H1 (cell line): ENCODE data around the gene EXO1. TPM values are rescaled to one million over a fixed set of nuclear protein-coding genes. Genes with fewer than 3 reads are reported as not detected.

Experiments
- CTCF ChIA-PET: fragments of 300-600 bp; sonication (Branson Sonifier 250); formaldehyde crosslinking; loops from one replicate; lab custom pipeline; 2021; ENCODE audit not compliant: partially characterized antibody; lab: Charles Lee
- POLR2A ChIA-PET: fragments of 300-600 bp; sonication (Branson Sonifier 250); formaldehyde crosslinking; loops from one replicate; lab custom pipeline; 2021; ENCODE audit warnings: inconsistent platforms; ENCODE audit not compliant: partially characterized antibody; lab: Charles Lee
- DNase-seq, 2 experiments: peaks; one replicate each; pipeline versions ENCODE4 v3.0.0 to v3.0.0-alpha.2; 2010 to 2022; ENCODE audit warnings: low spot score in 2 of 2, low read depth in 1 of 2, mixed read lengths in 1 of 2
- FAIRE-seq: peaks from 2 replicates; lab custom pipeline; 2011; peaks lifted over from hg19 to GRCh38; lab: Jason Lieb, UNC
- H2AFZ ChIP-seq: 2 replicates; pipeline ENCODE4 v1.8.1; 2012; ENCODE audit warnings: low read length, inconsistent platforms
- H2AK5ac ChIP-seq: 2 replicates; pipeline ENCODE4 v1.6.1; 2013; ENCODE audit warnings: low read depth, low read length
- H2BK120ac ChIP-seq: replicated peaks from 2 replicates; pipeline ENCODE3; 2013; ENCODE audit warnings: low read depth, low read length, inconsistent platforms
- H2BK12ac ChIP-seq: 2 replicates; pipeline ENCODE4 v1.6.1; 2013; ENCODE audit warnings: low read depth, low read length
- H2BK15ac ChIP-seq: 2 replicates; pipeline ENCODE4 v1.6.1; 2013; ENCODE audit warnings: low read length
- H2BK20ac ChIP-seq: 2 replicates; pipeline ENCODE4 v1.6.1; 2013; ENCODE audit warnings: low read length
- H2BK5ac ChIP-seq: 2 replicates; pipeline ENCODE4 v1.6.1; 2013; ENCODE audit warnings: low read depth, low read length
- H3K14ac ChIP-seq: 2 replicates; pipeline ENCODE4 v1.6.1; 2013; ENCODE audit warnings: inconsistent platforms; ENCODE audit not compliant: insufficient read length
- H3K18ac ChIP-seq: 2 replicates; pipeline ENCODE4 v1.6.1; 2013; ENCODE audit warnings: low read length; ENCODE audit errors: extremely low read depth
- H3K23ac ChIP-seq: 2 replicates; pipeline ENCODE4 v1.6.1; 2013; ENCODE audit warnings: inconsistent platforms; ENCODE audit not compliant: insufficient read length
- H3K23me2 ChIP-seq: 2 replicates; pipeline ENCODE4 v1.6.1; 2013; ENCODE audit warnings: low read depth, low read length
- H3K27ac ChIP-seq: 2 replicates; pipeline ENCODE4 v1.6.1; 2011; ENCODE audit warnings: low read depth, low read length, inconsistent platforms
- H3K27me3 ChIP-seq, 4 experiments: replicated peaks in 1 of 4; 1 replicate in 1 of 4; 2 replicates in 3 of 4; pipeline versions ENCODE4 v1.6.1 to v1.8.1; 2011 to 2013; ENCODE audit warnings: low read length in 3 of 4, mild to moderate bottlenecking in 3 of 4, inconsistent platforms in 2 of 4, mixed read lengths in 2 of 4, moderate library complexity in 1 of 4; ENCODE audit not compliant: control insufficient read depth in 3 of 4, insufficient read depth in 3 of 4; ENCODE audit errors: extremely low read depth in 1 of 4
- H3K36me3 ChIP-seq, 4 experiments: 2 replicates each; pipeline versions ENCODE4 v1.6.1 to v1.8.1; 2011 to 2013; ENCODE audit warnings: mild to moderate bottlenecking in 4 of 4, low read length in 3 of 4, moderate library complexity in 2 of 4, control low read depth in 1 of 4, inconsistent platforms in 1 of 4; ENCODE audit not compliant: insufficient read depth in 4 of 4, control insufficient read depth in 2 of 4
- H3K4ac ChIP-seq: replicated peaks from 2 replicates; pipeline ENCODE3; 2013; ENCODE audit warnings: low read length, low read depth, mixed read lengths, inconsistent platforms; ENCODE audit not compliant: insufficient read length
- H3K4me1 ChIP-seq, 4 experiments: replicated peaks in 1 of 4; 1 replicate in 1 of 4; 2 replicates in 3 of 4; pipeline versions ENCODE4 v1.6.1 to v1.8.1; 2011 to 2013; ENCODE audit warnings: low read length in 3 of 4, inconsistent platforms in 2 of 4, mixed read lengths in 1 of 4; ENCODE audit not compliant: insufficient read depth in 4 of 4, control insufficient read depth in 3 of 4
- H3K4me2 ChIP-seq, 2 experiments: 2 replicates each; pipeline versions ENCODE4 v1.6.1 to v1.8.1; 2011 to 2013; ENCODE audit warnings: low read depth in 2 of 2, low read length in 2 of 2, control low read depth in 1 of 2, inconsistent platforms in 1 of 2, mild to moderate bottlenecking in 1 of 2; ENCODE audit not compliant: insufficient read depth in 1 of 2
- H3K4me3 ChIP-seq, 4 experiments: fragments of 200-600, 300-600 bp in 1 of 4; sonication (generic), shearing (Covaris generic), sonication (Bioruptor Twin) in 1 of 4; 2 replicates each; pipeline versions ENCODE4 v1.5.1 to v1.8.1; 2011 to 2016; ENCODE audit warnings: low read length in 4 of 4, low read depth in 3 of 4, control low read depth in 2 of 4, inconsistent platforms in 2 of 4, mild to moderate bottlenecking in 2 of 4, mixed read lengths in 1 of 4, moderate library complexity in 1 of 4; ENCODE audit not compliant: insufficient read depth in 2 of 4; ENCODE audit errors: extremely low read depth in 1 of 4
- H3K56ac ChIP-seq: replicated peaks from 2 replicates; pipeline ENCODE3; 2013; ENCODE audit warnings: low read depth, mild to moderate bottlenecking, mixed read lengths, low read length, inconsistent platforms; ENCODE audit not compliant: insufficient read length
- H3K79me1 ChIP-seq: 2 replicates; pipeline ENCODE4 v1.6.1; 2013; ENCODE audit warnings: low read depth, low read length, control low read depth
- H3K79me2 ChIP-seq, 2 experiments: 2 replicates each; pipeline versions ENCODE4 v1.6.1 to v1.8.1; 2012 to 2013; ENCODE audit warnings: low read length in 2 of 2, mild to moderate bottlenecking in 2 of 2, inconsistent platforms in 1 of 2; ENCODE audit not compliant: insufficient read depth in 2 of 2, control insufficient read depth in 1 of 2
- H3K9ac ChIP-seq, 4 experiments: replicated peaks in 1 of 4; 1 replicate in 1 of 4; 2 replicates in 3 of 4; pipeline versions ENCODE4 v1.6.1 to v1.8.1; 2011 to 2013; ENCODE audit warnings: low read depth in 3 of 4, low read length in 3 of 4, control low read depth in 2 of 4, mild to moderate bottlenecking in 2 of 4, moderate library complexity in 2 of 4, inconsistent platforms in 1 of 4; ENCODE audit errors: extremely low read depth in 1 of 4
- H3K9me3 ChIP-seq, 2 experiments: 2 replicates each; pipeline versions ENCODE4 v1.6.1 to v1.8.1; 2012 to 2013; ENCODE audit warnings: mild to moderate bottlenecking in 2 of 2, moderate library complexity in 2 of 2, control low read depth in 1 of 2, inconsistent platforms in 1 of 2, low read depth in 1 of 2, low read length in 1 of 2, mixed read lengths in 1 of 2; ENCODE audit not compliant: insufficient read depth in 2 of 2
- H4K20me1 ChIP-seq, 2 experiments: replicated peaks in 1 of 2; 2 replicates each; pipeline versions ENCODE3 to v1.8.1; 2011 to 2013; ENCODE audit warnings: inconsistent platforms in 2 of 2, low read length in 2 of 2, mild to moderate bottlenecking in 1 of 2; ENCODE audit not compliant: insufficient read depth in 2 of 2, control insufficient read depth in 1 of 2
- H4K5ac ChIP-seq: 2 replicates; pipeline ENCODE4 v1.6.1; 2013; ENCODE audit warnings: low read length, low read depth, mixed read lengths, inconsistent platforms; ENCODE audit not compliant: insufficient read length
- H4K8ac ChIP-seq: 2 replicates; pipeline ENCODE4 v1.8.0; 2013; ENCODE audit warnings: mild to moderate bottlenecking, moderate library complexity, low read length, inconsistent platforms; ENCODE audit not compliant: insufficient read depth; ENCODE audit errors: extremely low read depth
- H4K91ac ChIP-seq: replicated peaks from 2 replicates; pipeline ENCODE3; 2013; ENCODE audit warnings: low read length, mixed read lengths, inconsistent platforms; ENCODE audit not compliant: insufficient read length
- BACH1 ChIP-seq: IDR thresholded peaks from 2 replicates; pipeline ENCODE4 v1.6.1; 2012; ENCODE audit warnings: low read length, improper control_type of control experiment
- CREB1 ChIP-seq: IDR thresholded peaks from 2 replicates; pipeline ENCODE4 v1.6.1; 2012; ENCODE audit warnings: inconsistent platforms
- EZH2 ChIP-seq: fragments of 200-600 bp; sonication (generic); IDR thresholded peaks from 2 replicates; pipeline ENCODE4 v1.7.1; 2012; ENCODE audit warnings: low read depth, mild to moderate bottlenecking, moderate library complexity, low read length, inconsistent platforms; ENCODE audit not compliant: severe bottlenecking
- GTF2F1 ChIP-seq: IDR thresholded peaks from 2 replicates; pipeline ENCODE4 v1.6.1; 2012; ENCODE audit warnings: low read depth, low read length, improper control_type of control experiment, borderline replicate concordance
- HDAC6 ChIP-seq: IDR thresholded peaks from one replicate; pipeline ENCODE4 v1.7.1; 2012; ENCODE audit warnings: low read depth, mild to moderate bottlenecking, inconsistent platforms, low read length, moderate library complexity
- NANOG ChIP-seq: IDR thresholded peaks from 2 replicates; pipeline ENCODE4 v1.6.1; 2011; ENCODE audit warnings: low read length, low read depth, mild to moderate bottlenecking, inconsistent platforms; ENCODE audit not compliant: insufficient read depth, poor library complexity, severe bottlenecking
- SP4 ChIP-seq: IDR thresholded peaks from 2 replicates; pipeline ENCODE4 v1.6.1; 2012; ENCODE audit warnings: low read length, inconsistent platforms
- polyA plus RNA-seq, 7 experiments: library from polyadenylated mRNA; depleted of rRNA in 3 of 7; stranded (reverse) in 5 of 7; unstranded in 2 of 7; fragments of >200 nt in 5 of 7; fragments of 200-250 nt in 2 of 7; gene quantifications; 1 replicate in 5 of 7; 2 replicates in 1 of 7; 4 replicates in 1 of 7; pipeline versions ENCODE4 v1.2.1 to v1.2.3, GENCODE V29; 2011 to 2013; ENCODE audit warnings: missing spikeins in 2 of 7, mixed read lengths in 2 of 7
- total RNA-seq: library from RNA; stranded (reverse); fragmentation: NEBNext Ultra II Directional; extraction: Animal tissue kit (Norgen Biotek cat#: 25700); gene quantifications from 2 replicates; pipeline ENCODE4 v1.2.1, GENCODE V29; 2021

Gene EXO1
- total and polyA plus RNA-seq, 2 of the 8 experiments (the other 6 are each of a cell fraction or from before 2014, with no cell fraction given): 9.2 to 43.0 TPM

- Histone ChIP-seq H2AK5ac (no peak overlapping the region), H3K23me2 (no peaks in the 10 kb centered on the region), H3K79me2 (no peaks in the 10 kb centered on the region), H3K9me3 (no peaks in the 10 kb centered on the region), H2AFZ (no peak overlapping the region), H4K20me1 (no peaks in the 10 kb centered on the region), H3K18ac (no peak overlapping the region), H3K27ac (no peak overlapping the region), H3K23ac (no peak overlapping the region), H3K4me2 (no peak overlapping the region), H3K4ac (no peak overlapping the region), H3K36me3 (peaks cover 8 to 48% (median 24%) of the 10 kb centered on the region in 4 experiments), H3K79me1 (no peaks in the 10 kb centered on the region), H3K27me3 (no peaks in the 10 kb centered on the region), H2BK5ac (no peak overlapping the region), H3K56ac (no peak overlapping the region), H3K4me3 (no peak overlapping the region), H2BK20ac (no peak overlapping the region), H4K91ac (no peak overlapping the region), H2BK15ac (no peak overlapping the region), H2BK12ac (no peak overlapping the region), H4K5ac (no peak overlapping the region), H4K8ac (no peak overlapping the region), H3K14ac (no peak overlapping the region), H3K4me1 (no peaks in the 10 kb centered on the region), H3K9ac (no peak overlapping the region), H2BK120ac (no peak overlapping the region)
- CTCF ChIA-PET: no interaction called here
- POLR2A ChIA-PET: no interaction called here
- DNase-seq: no peak
- no peak for FAIRE-seq
- TF ChIP-seq CREB1: no peak
- no peak for TF ChIP-seq GTF2F1
- TF ChIP-seq NANOG: no peak
- no peak for TF ChIP-seq SP4
- no peak for TF ChIP-seq BACH1
- TF ChIP-seq EZH2: no peak
- no peak for TF ChIP-seq HDAC6
Measured at GRCh38 chr1:241870336-241870735, 22.3 kb downstream of the EXO1 start.
